H1 (cell line): ENCODE data around the gene NCAPG. TPM values are rescaled to one million over a fixed set of nuclear protein-coding genes. Genes with fewer than 3 reads are reported as not detected.

Experiments
- CTCF ChIA-PET: fragments of 300-600 bp; sonication (Branson Sonifier 250); formaldehyde crosslinking; loops from one replicate; lab custom pipeline; 2021; ENCODE audit not compliant: partially characterized antibody; lab: Charles Lee
- POLR2A ChIA-PET: fragments of 300-600 bp; sonication (Branson Sonifier 250); formaldehyde crosslinking; loops from one replicate; lab custom pipeline; 2021; ENCODE audit warnings: inconsistent platforms; ENCODE audit not compliant: partially characterized antibody; lab: Charles Lee
- DNase-seq, 2 experiments: peaks; one replicate each; pipeline versions ENCODE4 v3.0.0 to v3.0.0-alpha.2; 2010 to 2022; ENCODE audit warnings: low spot score in 2 of 2, low read depth in 1 of 2, mixed read lengths in 1 of 2
- FAIRE-seq: peaks from 2 replicates; lab custom pipeline; 2011; peaks lifted over from hg19 to GRCh38; lab: Jason Lieb, UNC
- H2AFZ ChIP-seq: 2 replicates; pipeline ENCODE4 v1.8.1; 2012; ENCODE audit warnings: low read length, inconsistent platforms
- H2AK5ac ChIP-seq: 2 replicates; pipeline ENCODE4 v1.6.1; 2013; ENCODE audit warnings: low read depth, low read length
- H2BK120ac ChIP-seq: replicated peaks from 2 replicates; pipeline ENCODE3; 2013; ENCODE audit warnings: low read depth, low read length, inconsistent platforms
- H2BK12ac ChIP-seq: 2 replicates; pipeline ENCODE4 v1.6.1; 2013; ENCODE audit warnings: low read depth, low read length
- H2BK15ac ChIP-seq: 2 replicates; pipeline ENCODE4 v1.6.1; 2013; ENCODE audit warnings: low read length
- H2BK20ac ChIP-seq: 2 replicates; pipeline ENCODE4 v1.6.1; 2013; ENCODE audit warnings: low read length
- H2BK5ac ChIP-seq: 2 replicates; pipeline ENCODE4 v1.6.1; 2013; ENCODE audit warnings: low read depth, low read length
- H3K14ac ChIP-seq: 2 replicates; pipeline ENCODE4 v1.6.1; 2013; ENCODE audit warnings: inconsistent platforms; ENCODE audit not compliant: insufficient read length
- H3K18ac ChIP-seq: 2 replicates; pipeline ENCODE4 v1.6.1; 2013; ENCODE audit warnings: low read length; ENCODE audit errors: extremely low read depth
- H3K23ac ChIP-seq: 2 replicates; pipeline ENCODE4 v1.6.1; 2013; ENCODE audit warnings: inconsistent platforms; ENCODE audit not compliant: insufficient read length
- H3K23me2 ChIP-seq: 2 replicates; pipeline ENCODE4 v1.6.1; 2013; ENCODE audit warnings: low read depth, low read length
- H3K27ac ChIP-seq: 2 replicates; pipeline ENCODE4 v1.6.1; 2011; ENCODE audit warnings: low read depth, low read length, inconsistent platforms
- H3K27me3 ChIP-seq, 4 experiments: replicated peaks in 1 of 4; 1 replicate in 1 of 4; 2 replicates in 3 of 4; pipeline versions ENCODE4 v1.6.1 to v1.8.1; 2011 to 2013; ENCODE audit warnings: low read length in 3 of 4, mild to moderate bottlenecking in 3 of 4, inconsistent platforms in 2 of 4, mixed read lengths in 2 of 4, moderate library complexity in 1 of 4; ENCODE audit not compliant: control insufficient read depth in 3 of 4, insufficient read depth in 3 of 4; ENCODE audit errors: extremely low read depth in 1 of 4
- H3K36me3 ChIP-seq, 4 experiments: 2 replicates each; pipeline versions ENCODE4 v1.6.1 to v1.8.1; 2011 to 2013; ENCODE audit warnings: mild to moderate bottlenecking in 4 of 4, low read length in 3 of 4, moderate library complexity in 2 of 4, control low read depth in 1 of 4, inconsistent platforms in 1 of 4; ENCODE audit not compliant: insufficient read depth in 4 of 4, control insufficient read depth in 2 of 4
- H3K4ac ChIP-seq: replicated peaks from 2 replicates; pipeline ENCODE3; 2013; ENCODE audit warnings: low read length, low read depth, mixed read lengths, inconsistent platforms; ENCODE audit not compliant: insufficient read length
- H3K4me1 ChIP-seq, 4 experiments: replicated peaks in 1 of 4; 1 replicate in 1 of 4; 2 replicates in 3 of 4; pipeline versions ENCODE4 v1.6.1 to v1.8.1; 2011 to 2013; ENCODE audit warnings: low read length in 3 of 4, inconsistent platforms in 2 of 4, mixed read lengths in 1 of 4; ENCODE audit not compliant: insufficient read depth in 4 of 4, control insufficient read depth in 3 of 4
- H3K4me2 ChIP-seq, 2 experiments: 2 replicates each; pipeline versions ENCODE4 v1.6.1 to v1.8.1; 2011 to 2013; ENCODE audit warnings: low read depth in 2 of 2, low read length in 2 of 2, control low read depth in 1 of 2, inconsistent platforms in 1 of 2, mild to moderate bottlenecking in 1 of 2; ENCODE audit not compliant: insufficient read depth in 1 of 2
- H3K4me3 ChIP-seq, 4 experiments: fragments of 200-600, 300-600 bp in 1 of 4; sonication (generic), shearing (Covaris generic), sonication (Bioruptor Twin) in 1 of 4; 2 replicates each; pipeline versions ENCODE4 v1.5.1 to v1.8.1; 2011 to 2016; ENCODE audit warnings: low read length in 4 of 4, low read depth in 3 of 4, control low read depth in 2 of 4, inconsistent platforms in 2 of 4, mild to moderate bottlenecking in 2 of 4, mixed read lengths in 1 of 4, moderate library complexity in 1 of 4; ENCODE audit not compliant: insufficient read depth in 2 of 4; ENCODE audit errors: extremely low read depth in 1 of 4
- H3K56ac ChIP-seq: replicated peaks from 2 replicates; pipeline ENCODE3; 2013; ENCODE audit warnings: low read depth, mild to moderate bottlenecking, mixed read lengths, low read length, inconsistent platforms; ENCODE audit not compliant: insufficient read length
- H3K79me1 ChIP-seq: 2 replicates; pipeline ENCODE4 v1.6.1; 2013; ENCODE audit warnings: low read depth, low read length, control low read depth
- H3K79me2 ChIP-seq, 2 experiments: 2 replicates each; pipeline versions ENCODE4 v1.6.1 to v1.8.1; 2012 to 2013; ENCODE audit warnings: low read length in 2 of 2, mild to moderate bottlenecking in 2 of 2, inconsistent platforms in 1 of 2; ENCODE audit not compliant: insufficient read depth in 2 of 2, control insufficient read depth in 1 of 2
- H3K9ac ChIP-seq, 4 experiments: replicated peaks in 1 of 4; 1 replicate in 1 of 4; 2 replicates in 3 of 4; pipeline versions ENCODE4 v1.6.1 to v1.8.1; 2011 to 2013; ENCODE audit warnings: low read depth in 3 of 4, low read length in 3 of 4, control low read depth in 2 of 4, mild to moderate bottlenecking in 2 of 4, moderate library complexity in 2 of 4, inconsistent platforms in 1 of 4; ENCODE audit errors: extremely low read depth in 1 of 4
- H3K9me3 ChIP-seq, 2 experiments: 2 replicates each; pipeline versions ENCODE4 v1.6.1 to v1.8.1; 2012 to 2013; ENCODE audit warnings: mild to moderate bottlenecking in 2 of 2, moderate library complexity in 2 of 2, control low read depth in 1 of 2, inconsistent platforms in 1 of 2, low read depth in 1 of 2, low read length in 1 of 2, mixed read lengths in 1 of 2; ENCODE audit not compliant: insufficient read depth in 2 of 2
- H4K20me1 ChIP-seq, 2 experiments: replicated peaks in 1 of 2; 2 replicates each; pipeline versions ENCODE3 to v1.8.1; 2011 to 2013; ENCODE audit warnings: inconsistent platforms in 2 of 2, low read length in 2 of 2, mild to moderate bottlenecking in 1 of 2; ENCODE audit not compliant: insufficient read depth in 2 of 2, control insufficient read depth in 1 of 2
- H4K5ac ChIP-seq: 2 replicates; pipeline ENCODE4 v1.6.1; 2013; ENCODE audit warnings: low read length, low read depth, mixed read lengths, inconsistent platforms; ENCODE audit not compliant: insufficient read length
- H4K8ac ChIP-seq: 2 replicates; pipeline ENCODE4 v1.8.0; 2013; ENCODE audit warnings: mild to moderate bottlenecking, moderate library complexity, low read length, inconsistent platforms; ENCODE audit not compliant: insufficient read depth; ENCODE audit errors: extremely low read depth
- H4K91ac ChIP-seq: replicated peaks from 2 replicates; pipeline ENCODE3; 2013; ENCODE audit warnings: low read length, mixed read lengths, inconsistent platforms; ENCODE audit not compliant: insufficient read length
- CEBPB ChIP-seq: IDR thresholded peaks from 2 replicates; pipeline ENCODE4 v1.6.1; 2012; ENCODE audit warnings: low read depth, low read length
- CHD1 ChIP-seq: IDR thresholded peaks from 2 replicates; pipeline ENCODE4 v1.6.1; 2012; ENCODE audit warnings: low read depth, low read length, improper control_type of control experiment
- CREB1 ChIP-seq: IDR thresholded peaks from 2 replicates; pipeline ENCODE4 v1.6.1; 2012; ENCODE audit warnings: inconsistent platforms
- EGR1 ChIP-seq: IDR thresholded peaks from 2 replicates; pipeline ENCODE4 v1.6.1; 2011; ENCODE audit warnings: low read depth, low read length, borderline replicate concordance
- JUN ChIP-seq: IDR thresholded peaks from 2 replicates; pipeline ENCODE4 v1.6.1; 2011; ENCODE audit warnings: low read depth, mild to moderate bottlenecking, improper control_type of control experiment, low read length
- MAFK ChIP-seq: IDR thresholded peaks from 2 replicates; pipeline ENCODE4 v1.6.1; 2012; ENCODE audit warnings: low read depth, mild to moderate bottlenecking, improper control_type of control experiment, low read length
- NANOG ChIP-seq: IDR thresholded peaks from 2 replicates; pipeline ENCODE4 v1.6.1; 2011; ENCODE audit warnings: low read length, low read depth, mild to moderate bottlenecking, inconsistent platforms; ENCODE audit not compliant: insufficient read depth, poor library complexity, severe bottlenecking
- RAD21 ChIP-seq, 2 experiments: IDR thresholded peaks in 1 of 2; conservative IDR thresholded peaks in 1 of 2; 2 replicates each; pipeline ENCODE4 v1.6.1; 2011; ENCODE audit warnings: low read depth in 2 of 2, low read length in 2 of 2, improper control_type of control experiment in 1 of 2, inconsistent platforms in 1 of 2, mild to moderate bottlenecking in 1 of 2, moderate library complexity in 1 of 2
- SIN3A ChIP-seq, 2 experiments: IDR thresholded peaks in 1 of 2; conservative IDR thresholded peaks in 1 of 2; 2 replicates each; pipeline ENCODE4 v1.6.1; 2011 to 2012; ENCODE audit warnings: low read length in 2 of 2, improper control_type of control experiment in 1 of 2, low read depth in 1 of 2, mild to moderate bottlenecking in 1 of 2
- SP2 ChIP-seq: IDR thresholded peaks from 2 replicates; pipeline ENCODE4 v1.6.1; 2012; ENCODE audit warnings: mild to moderate bottlenecking, low read length, inconsistent platforms
- SRF ChIP-seq: IDR thresholded peaks from 2 replicates; pipeline ENCODE4 v1.6.1; 2011; ENCODE audit warnings: mild to moderate bottlenecking, low read depth, low read length, moderate library complexity
- SUZ12 ChIP-seq: fragments of 200-600 bp; sonication (generic); IDR thresholded peaks from 2 replicates; pipeline ENCODE4 v1.6.1; 2012; ENCODE audit warnings: mild to moderate bottlenecking, inconsistent platforms, low read length, moderate library complexity, mixed read lengths
- TAF1 ChIP-seq: IDR thresholded peaks from 2 replicates; pipeline ENCODE4 v1.6.1; 2011; ENCODE audit warnings: mild to moderate bottlenecking, low read depth, low read length
- TAF7 ChIP-seq: optimal IDR thresholded peaks from 2 replicates; pipeline ENCODE3; 2011; ENCODE audit warnings: low read depth, mild to moderate bottlenecking, inconsistent platforms, low read length, moderate library complexity, borderline replicate concordance
- TEAD4 ChIP-seq: IDR thresholded peaks from 2 replicates; pipeline ENCODE4 v1.6.1; 2012; ENCODE audit warnings: low read depth, low read length, inconsistent platforms, mixed read lengths
- WGBS, 2 experiments: shearing (Covaris generic) in 1 of 2; methylation state at CpG; one replicate each; pipeline versions ENCODE4 v1.1.6 to v1.1.7; 2013 to 2015; ENCODE audit warnings: low lambda C conversion rate in 2 of 2, mixed read lengths in 2 of 2, inconsistent platforms in 1 of 2, low coverage in 1 of 2, missing lambda C conversion rate in 1 of 2; ENCODE audit not compliant: insufficient replicate concordance in 2 of 2, insufficient coverage in 1 of 2, insufficient read length in 1 of 2; ENCODE audit errors: extremely low coverage in 1 of 2, missing lambda C conversion rate in 1 of 2; 5-methylcytosine and 5-hydroxymethylcytosine counted together
- polyA plus RNA-seq, 7 experiments: library from polyadenylated mRNA; depleted of rRNA in 3 of 7; stranded (reverse) in 5 of 7; unstranded in 2 of 7; fragments of >200 nt in 5 of 7; fragments of 200-250 nt in 2 of 7; gene quantifications; 1 replicate in 5 of 7; 2 replicates in 1 of 7; 4 replicates in 1 of 7; pipeline versions ENCODE4 v1.2.1 to v1.2.3, GENCODE V29; 2011 to 2013; ENCODE audit warnings: missing spikeins in 2 of 7, mixed read lengths in 2 of 7
- total RNA-seq: library from RNA; stranded (reverse); fragmentation: NEBNext Ultra II Directional; extraction: Animal tissue kit (Norgen Biotek cat#: 25700); gene quantifications from 2 replicates; pipeline ENCODE4 v1.2.1, GENCODE V29; 2021

Gene NCAPG
- total and polyA plus RNA-seq, 2 of the 8 experiments (the other 6 are each of a cell fraction or from before 2014, with no cell fraction given) = 12.9 to 52.3 TPM

DNA sequence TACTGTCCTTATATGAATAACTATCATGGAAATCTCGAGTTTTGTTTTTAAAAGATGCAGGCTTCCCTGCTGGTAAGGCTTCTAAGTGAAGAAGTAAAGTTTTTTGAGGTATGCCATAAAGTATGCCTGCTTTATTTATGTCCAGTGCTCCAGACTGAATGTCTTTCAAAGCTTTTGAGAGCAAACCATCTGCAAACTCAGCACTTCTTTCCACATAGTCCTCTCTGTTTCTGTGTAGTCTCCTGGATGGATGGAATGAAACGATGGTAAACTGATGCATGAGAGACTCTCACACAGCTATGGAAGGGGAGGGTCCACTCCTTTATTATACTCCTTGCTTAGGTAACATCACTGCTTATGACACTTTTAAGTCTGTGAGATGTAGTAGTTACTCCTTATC is 73.7 kb downstream of the NCAPG start:
- Histone ChIP-seq H3K18ac (no peak overlapping the region), H3K27me3 (no peaks in the 10 kb centered on the region), H3K4me2 (no peak overlapping the region), H3K9ac (no peak overlapping the region), H4K91ac (no peak overlapping the region), H3K23me2 (no peaks in the 10 kb centered on the region), H4K5ac (no peak overlapping the region), H3K27ac (no peak overlapping the region), H3K14ac (no peak overlapping the region), H3K79me2 (no peaks in the 10 kb centered on the region), H3K4me1 (peaks cover 0 to 5% (median 1%) of the 10 kb centered on the region in 4 experiments; a peak in 1 of 7 replicates), H3K4ac (no peak overlapping the region), H2AK5ac (no peak overlapping the region), H2BK15ac (no peak overlapping the region), H2BK12ac (no peak overlapping the region), H2BK120ac (no peak overlapping the region), H4K8ac (no peak overlapping the region), H2AFZ (no peak overlapping the region), H3K23ac (no peak overlapping the region), H2BK20ac (no peak overlapping the region), H2BK5ac (no peak overlapping the region), H3K56ac (no peak overlapping the region), H3K9me3 (no peaks in the 10 kb centered on the region), H3K36me3 (peaks cover 0 to 3% (median 0%) of the 10 kb centered on the region in 4 experiments; a peak in 2 of 8 replicates), H3K4me3 (no peak overlapping the region), H4K20me1 (no peaks in the 10 kb centered on the region), H3K79me1 (no peaks in the 10 kb centered on the region)
- ChIA-PET CTCF (interaction anchor here (0.6 to 1.5 kb wide), 2 partner anchors 191 to 492 kb away, joined by 3 to 4 read pairs; no protein-coding TSS in a partner anchor), POLR2A (no interaction called here)
- FAIRE-seq (no peak), DNase-seq (no peak)
- WGBS, 2 experiments = 81% methylated on average over 2 of the region's 2 CpGs; no CpG with 5 or more reads in 1 of the 2 experiments
- TF ChIP-seq TAF7 (no peak), SIN3A (conservative IDR thresholded peaks at IDR 0.05 in 1 of 2, IDR thresholded peaks at IDR 0.05 in 1 of 2; ENCODE audit: low read depth in 1 of 2, low read length in 2 of 2) (no peak), SUZ12 (no peak), NANOG (no peak), RAD21 (IDR thresholded peaks at IDR 0.05 in 1 of 2, conservative IDR thresholded peaks at IDR 0.05 in 1 of 2; ENCODE audit: low read depth in 2 of 2, low read length in 2 of 2) (no peak), MAFK (no peak), CREB1 (no peak), TAF1 (no peak), TEAD4 (no peak), EGR1 (no peak), SRF (no peak), CEBPB (no peak), SP2 (no peak), CHD1 (no peak), JUN (no peak)
